Lower leg skin (tissue), 4 donors: ENCODE data around the gene LRP1. TPM values are rescaled to one million over a fixed set of nuclear protein-coding genes. Genes with fewer than 3 reads are reported as not detected.

Experiments
- DNase-seq, 2 donors: peaks; one replicate each; pipeline ENCODE4 v3.0.0-alpha.2; 2019; ENCODE audit warnings: low spot score in 2 of 2
- H3K4me3 ChIP-seq: fragments of 200-600 bp; sonication (generic); 2 replicates; pipeline ENCODE4 v1.5.1; 2017; ENCODE audit warnings: mild to moderate bottlenecking, low read depth; ENCODE audit not compliant: poor library complexity, severe bottlenecking
- CTCF ChIP-seq, 3 donors: fragments of 450-650 bp; IDR thresholded peaks; one replicate each; pipeline ENCODE4 v1.5.1; 2016; ENCODE audit warnings: antibody characterized with exemption in 3 of 3, mild to moderate bottlenecking in 3 of 3, moderate library complexity in 2 of 3
- POLR2A ChIP-seq, 2 donors: fragments of 450-650 bp; IDR thresholded peaks; one replicate each; pipeline ENCODE4 v1.6.1; 2016 to 2017; ENCODE audit warnings: antibody characterized with exemption in 2 of 2, mild to moderate bottlenecking in 1 of 2, moderate library complexity in 1 of 2
- WGBS, 2 donors: methylation state at CpG; one replicate each; pipeline ENCODE4 v1.1.5; 2018; 5-methylcytosine and 5-hydroxymethylcytosine counted together
- intact Hi-C: fragments of 100-400 bp; cut with DNase I; formaldehyde crosslinking; loops from one replicate; pipeline ENCODE4 v1.15.0; 2023; ENCODE audit warnings: low total_unique reads
- total RNA-seq, 4 donors: library from RNA; depleted of rRNA; stranded (reverse); fragments of >200 nt; gene quantifications; one replicate each; pipeline ENCODE4 v1.1.0, GENCODE V29; 2016

The LRP1 gene
- total RNA-seq, 4 donors from 2014 or later, result 93.4 to 156 (median 101) TPM

- 83% methylated on average over 13 to 15 of the region's 15 CpGs for WGBS, 2 donors
- TF ChIP-seq CTCF (IDR thresholded peaks at IDR 0.05) (no peak), POLR2A (IDR thresholded peaks at IDR 0.05) (no peak)
- H3K4me3 ChIP-seq, result no peak overlapping the region
- intact Hi-C loops, result no loop called here
- no peak for DNase-seq
Observed at GRCh38 chr12:57233357-57234232, 105.3 kb downstream of the LRP1 start.

- intact Hi-C loops, result no loop called here
- no peak for DNase-seq
- no peak overlapping the region for H3K4me3 ChIP-seq
- 46 to 72% methylated on average over 3 of the region's 3 CpGs for WGBS, 2 donors
- TF ChIP-seq CTCF (IDR thresholded peaks at IDR 0.05) (no peak), POLR2A (IDR thresholded peaks at IDR 0.05) (no peak)
Observed at GRCh38 chr12:57234233-57234570, 105.9 kb downstream of the LRP1 start.

- TF ChIP-seq CTCF (IDR thresholded peaks at IDR 0.05), result no peak
- TF ChIP-seq POLR2A (IDR thresholded peaks at IDR 0.05), result no peak
- intact Hi-C loops, result no loop called here
- no peak overlapping the region for H3K4me3 ChIP-seq
- DNase-seq, result no peak
- WGBS, 2 donors, result 62 to 64% methylated on average over 10 of the region's 10 CpGs
Observed at GRCh38 chr12:57234571-57235016, 106.3 kb downstream of the LRP1 start.

- TF ChIP-seq POLR2A (IDR thresholded peaks at IDR 0.05) (no peak), CTCF (IDR thresholded peaks at IDR 0.05) (no peak)
- no peak for DNase-seq
- 47 to 48% methylated on average over 17 to 26 of the region's 26 CpGs for WGBS, 2 donors
- no peak overlapping the region for H3K4me3 ChIP-seq
- intact Hi-C loops, result no loop called here
Observed at GRCh38 chr12:57235017-57235727, 106.9 kb downstream of the LRP1 start.

GRCh38 chr12:57235728-57236131 lies 107.4 kb downstream of the LRP1 start:
- WGBS, 2 donors, result 46 to 61% methylated on average over 8 of the region's 8 CpGs
- intact Hi-C loops, result no loop called here
- no peak for TF ChIP-seq POLR2A (IDR thresholded peaks at IDR 0.05)
- no peak for TF ChIP-seq CTCF (IDR thresholded peaks at IDR 0.05)
- no peak for DNase-seq
- H3K4me3 ChIP-seq, result no peak overlapping the region
